ENCODE measurements around the gene IER3. TPM values are rescaled to one million over a fixed set of nuclear protein-coding genes. Genes with fewer than 3 reads are reported as not detected.

IER3 gene
- total and polyA plus RNA-seq, 2 of the 13 experiments (the other 11 are each of a cell fraction or from before 2014, with no cell fraction given) = 51.1 to 131 TPM

DNA sequence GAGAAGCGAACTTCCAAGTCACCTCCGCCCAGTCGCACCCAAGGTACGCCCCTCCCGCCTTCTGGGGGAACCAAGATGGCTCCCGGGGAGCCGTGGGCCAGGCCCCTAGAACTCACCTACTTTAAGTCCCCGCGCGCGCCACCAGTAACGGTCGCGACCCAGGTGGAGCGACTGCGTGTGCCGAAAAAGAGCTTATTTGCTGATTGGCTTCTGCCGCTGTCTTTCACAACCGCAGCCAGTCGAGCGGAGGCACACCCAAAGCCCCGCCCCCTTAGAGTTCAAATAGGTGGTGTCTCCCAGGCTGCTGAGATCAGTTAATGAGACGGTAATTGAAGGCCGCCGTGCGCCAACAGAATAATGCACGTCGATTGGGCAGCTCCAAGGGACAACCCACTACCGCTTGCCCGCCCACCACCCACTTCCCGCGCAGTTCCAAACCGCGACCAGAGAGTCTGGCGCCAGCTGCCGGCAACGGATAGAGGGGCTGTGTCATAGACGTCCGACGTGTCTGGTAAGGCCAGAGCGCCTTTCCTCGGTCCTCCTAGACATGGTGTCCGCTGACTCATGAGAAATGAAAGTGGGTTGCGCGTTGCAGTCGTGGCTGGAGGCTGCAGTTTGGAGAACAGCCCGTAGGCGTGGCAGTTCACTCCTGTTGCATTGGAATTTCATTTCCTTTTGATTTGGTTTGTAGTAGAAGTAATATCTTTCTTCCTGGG is 27.1 kb downstream of the IER3 start, which contains the start of gene MDC1 (continued):
- TF ChIP-seq, protein P1, sequence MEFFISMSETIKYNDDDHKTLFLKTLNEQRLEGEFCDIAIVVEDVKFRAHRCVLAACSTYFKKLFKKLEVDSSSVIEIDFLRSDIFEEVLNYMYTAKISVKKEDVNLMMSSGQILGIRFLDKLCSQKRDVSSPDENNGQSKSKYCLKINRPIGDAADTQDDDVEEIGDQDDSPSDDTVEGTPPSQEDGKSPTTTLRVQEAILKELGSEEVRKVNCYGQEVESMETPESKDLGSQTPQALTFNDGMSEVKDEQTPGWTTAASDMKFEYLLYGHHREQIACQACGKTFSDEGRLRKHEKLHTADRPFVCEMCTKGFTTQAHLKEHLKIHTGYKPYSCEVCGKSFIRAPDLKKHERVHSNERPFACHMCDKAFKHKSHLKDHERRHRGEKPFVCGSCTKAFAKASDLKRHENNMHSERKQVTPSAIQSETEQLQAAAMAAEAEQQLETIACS (CRISPR knock-in tag; IDR thresholded peaks at IDR 0.05) = no peak; the same call in 1 of the 2 replicates
- peak; percentile 52; the same call in 1 of the 2 replicates for TF ChIP-seq EED (CRISPR knock-in tag; IDR thresholded peaks at IDR 0.05)
- peak; percentile 96 for TF ChIP-seq KDM3A (CRISPR knock-in tag; IDR thresholded peaks at IDR 0.05; ENCODE audit: low read depth)
- peak in 1 of 2 experiments; percentile 75; a peak in 2 of 4 replicates for TF ChIP-seq REST (IDR thresholded peaks at IDR 0.05; ENCODE audit: borderline replicate concordance in 1 of 2, low read depth in 1 of 2, low read length in 2 of 2)
- TF ChIP-seq PTBP1 (IDR thresholded peaks at IDR 0.05; ENCODE audit: low read depth, low read length, poor library complexity, severe bottlenecking) = no peak
- no peak for TF ChIP-seq MZF1 (CRISPR knock-in tag; IDR thresholded peaks at IDR 0.05; ENCODE audit: borderline replicate concordance)
- TF ChIP-seq ZNF138 (CRISPR knock-in tag; IDR thresholded peaks at IDR 0.05; ENCODE audit: low read depth) = peak; percentile 83; the same call in 1 of the 2 replicates
- TF ChIP-seq TOPORS (CRISPR knock-in tag; IDR thresholded peaks at IDR 0.05) = peak; percentile 97
- TF ChIP-seq TOE1 (CRISPR knock-in tag; IDR thresholded peaks at IDR 0.05) = peak; percentile 88; the same call in 1 of the 2 replicates
- peak; percentile 95 for TF ChIP-seq ZNF430 (CRISPR knock-in tag; IDR thresholded peaks at IDR 0.05)
- TF ChIP-seq MBNL3 (CRISPR knock-in tag; conservative IDR thresholded peaks at IDR 0.05) = no peak
- TF ChIP-seq, protein P2, sequence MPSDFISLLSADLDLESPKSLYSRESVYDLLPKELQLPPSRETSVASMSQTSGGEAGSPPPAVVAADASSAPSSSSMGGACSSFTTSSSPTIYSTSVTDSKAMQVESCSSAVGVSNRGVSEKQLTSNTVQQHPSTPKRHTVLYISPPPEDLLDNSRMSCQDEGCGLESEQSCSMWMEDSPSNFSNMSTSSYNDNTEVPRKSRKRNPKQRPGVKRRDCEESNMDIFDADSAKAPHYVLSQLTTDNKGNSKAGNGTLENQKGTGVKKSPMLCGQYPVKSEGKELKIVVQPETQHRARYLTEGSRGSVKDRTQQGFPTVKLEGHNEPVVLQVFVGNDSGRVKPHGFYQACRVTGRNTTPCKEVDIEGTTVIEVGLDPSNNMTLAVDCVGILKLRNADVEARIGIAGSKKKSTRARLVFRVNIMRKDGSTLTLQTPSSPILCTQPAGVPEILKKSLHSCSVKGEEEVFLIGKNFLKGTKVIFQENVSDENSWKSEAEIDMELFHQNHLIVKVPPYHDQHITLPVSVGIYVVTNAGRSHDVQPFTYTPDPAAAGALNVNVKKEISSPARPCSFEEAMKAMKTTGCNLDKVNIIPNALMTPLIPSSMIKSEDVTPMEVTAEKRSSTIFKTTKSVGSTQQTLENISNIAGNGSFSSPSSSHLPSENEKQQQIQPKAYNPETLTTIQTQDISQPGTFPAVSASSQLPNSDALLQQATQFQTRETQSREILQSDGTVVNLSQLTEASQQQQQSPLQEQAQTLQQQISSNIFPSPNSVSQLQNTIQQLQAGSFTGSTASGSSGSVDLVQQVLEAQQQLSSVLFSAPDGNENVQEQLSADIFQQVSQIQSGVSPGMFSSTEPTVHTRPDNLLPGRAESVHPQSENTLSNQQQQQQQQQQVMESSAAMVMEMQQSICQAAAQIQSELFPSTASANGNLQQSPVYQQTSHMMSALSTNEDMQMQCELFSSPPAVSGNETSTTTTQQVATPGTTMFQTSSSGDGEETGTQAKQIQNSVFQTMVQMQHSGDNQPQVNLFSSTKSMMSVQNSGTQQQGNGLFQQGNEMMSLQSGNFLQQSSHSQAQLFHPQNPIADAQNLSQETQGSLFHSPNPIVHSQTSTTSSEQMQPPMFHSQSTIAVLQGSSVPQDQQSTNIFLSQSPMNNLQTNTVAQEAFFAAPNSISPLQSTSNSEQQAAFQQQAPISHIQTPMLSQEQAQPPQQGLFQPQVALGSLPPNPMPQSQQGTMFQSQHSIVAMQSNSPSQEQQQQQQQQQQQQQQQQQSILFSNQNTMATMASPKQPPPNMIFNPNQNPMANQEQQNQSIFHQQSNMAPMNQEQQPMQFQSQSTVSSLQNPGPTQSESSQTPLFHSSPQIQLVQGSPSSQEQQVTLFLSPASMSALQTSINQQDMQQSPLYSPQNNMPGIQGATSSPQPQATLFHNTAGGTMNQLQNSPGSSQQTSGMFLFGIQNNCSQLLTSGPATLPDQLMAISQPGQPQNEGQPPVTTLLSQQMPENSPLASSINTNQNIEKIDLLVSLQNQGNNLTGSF (CRISPR knock-in tag; IDR thresholded peaks at IDR 0.05) = no peak
- peak; percentile 80 for TF ChIP-seq ETV5 (CRISPR knock-in tag; IDR thresholded peaks at IDR 0.05; ENCODE audit: borderline replicate concordance)
- no peak for TF ChIP-seq ZNF850 (CRISPR knock-in tag; conservative IDR thresholded peaks at IDR 0.05)
- no peak for TF ChIP-seq SUZ12 (IDR thresholded peaks at IDR 0.05; ENCODE audit: low read depth, low read length)
- no peak for TF ChIP-seq IKZF1 (IDR thresholded peaks at IDR 0.05)
- no peak for TF ChIP-seq HNRNPUL1 (IDR thresholded peaks at IDR 0.05; ENCODE audit: low read depth, low read length)
- peak; percentile 98 for TF ChIP-seq POLR2G (IDR thresholded peaks at IDR 0.05; ENCODE audit: low read depth, low read length)
- TF ChIP-seq ZMAT3 (CRISPR knock-in tag; conservative IDR thresholded peaks at IDR 0.05) = peak; percentile 73; the same call in 1 of the 2 replicates
- peak; percentile 42; the same call in 1 of the 2 replicates for TF ChIP-seq ZNF629 (CRISPR knock-in tag; conservative IDR thresholded peaks at IDR 0.05)
